H1 (cell line): ENCODE measurements around the gene CXCL3. TPM values are rescaled to one million over a fixed set of nuclear protein-coding genes. Genes with fewer than 3 reads are reported as not detected.

ENCODE experiments used
- CTCF ChIA-PET: fragments of 300-600 bp; sonication (Branson Sonifier 250); formaldehyde crosslinking; loops from one replicate; lab custom pipeline; 2021; ENCODE audit not compliant: partially characterized antibody; lab: Charles Lee
- POLR2A ChIA-PET: fragments of 300-600 bp; sonication (Branson Sonifier 250); formaldehyde crosslinking; loops from one replicate; lab custom pipeline; 2021; ENCODE audit warnings: inconsistent platforms; ENCODE audit not compliant: partially characterized antibody; lab: Charles Lee
- DNase-seq, 2 experiments: peaks; one replicate each; pipeline versions ENCODE4 v3.0.0 to v3.0.0-alpha.2; 2010 to 2022; ENCODE audit warnings: low spot score in 2 of 2, low read depth in 1 of 2, mixed read lengths in 1 of 2
- FAIRE-seq: peaks from 2 replicates; lab custom pipeline; 2011; peaks lifted over from hg19 to GRCh38; lab: Jason Lieb, UNC
- H2AFZ ChIP-seq: 2 replicates; pipeline ENCODE4 v1.8.1; 2012; ENCODE audit warnings: low read length, inconsistent platforms
- H2AK5ac ChIP-seq: 2 replicates; pipeline ENCODE4 v1.6.1; 2013; ENCODE audit warnings: low read depth, low read length
- H2BK120ac ChIP-seq: replicated peaks from 2 replicates; pipeline ENCODE3; 2013; ENCODE audit warnings: low read depth, low read length, inconsistent platforms
- H2BK12ac ChIP-seq: 2 replicates; pipeline ENCODE4 v1.6.1; 2013; ENCODE audit warnings: low read depth, low read length
- H2BK15ac ChIP-seq: 2 replicates; pipeline ENCODE4 v1.6.1; 2013; ENCODE audit warnings: low read length
- H2BK20ac ChIP-seq: 2 replicates; pipeline ENCODE4 v1.6.1; 2013; ENCODE audit warnings: low read length
- H2BK5ac ChIP-seq: 2 replicates; pipeline ENCODE4 v1.6.1; 2013; ENCODE audit warnings: low read depth, low read length
- H3K14ac ChIP-seq: 2 replicates; pipeline ENCODE4 v1.6.1; 2013; ENCODE audit warnings: inconsistent platforms; ENCODE audit not compliant: insufficient read length
- H3K18ac ChIP-seq: 2 replicates; pipeline ENCODE4 v1.6.1; 2013; ENCODE audit warnings: low read length; ENCODE audit errors: extremely low read depth
- H3K23ac ChIP-seq: 2 replicates; pipeline ENCODE4 v1.6.1; 2013; ENCODE audit warnings: inconsistent platforms; ENCODE audit not compliant: insufficient read length
- H3K23me2 ChIP-seq: 2 replicates; pipeline ENCODE4 v1.6.1; 2013; ENCODE audit warnings: low read depth, low read length
- H3K27ac ChIP-seq: 2 replicates; pipeline ENCODE4 v1.6.1; 2011; ENCODE audit warnings: low read depth, low read length, inconsistent platforms
- H3K27me3 ChIP-seq, 4 experiments: replicated peaks in 1 of 4; 1 replicate in 1 of 4; 2 replicates in 3 of 4; pipeline versions ENCODE4 v1.6.1 to v1.8.1; 2011 to 2013; ENCODE audit warnings: low read length in 3 of 4, mild to moderate bottlenecking in 3 of 4, inconsistent platforms in 2 of 4, mixed read lengths in 2 of 4, moderate library complexity in 1 of 4; ENCODE audit not compliant: control insufficient read depth in 3 of 4, insufficient read depth in 3 of 4; ENCODE audit errors: extremely low read depth in 1 of 4
- H3K36me3 ChIP-seq, 4 experiments: 2 replicates each; pipeline versions ENCODE4 v1.6.1 to v1.8.1; 2011 to 2013; ENCODE audit warnings: mild to moderate bottlenecking in 4 of 4, low read length in 3 of 4, moderate library complexity in 2 of 4, control low read depth in 1 of 4, inconsistent platforms in 1 of 4; ENCODE audit not compliant: insufficient read depth in 4 of 4, control insufficient read depth in 2 of 4
- H3K4ac ChIP-seq: replicated peaks from 2 replicates; pipeline ENCODE3; 2013; ENCODE audit warnings: low read length, low read depth, mixed read lengths, inconsistent platforms; ENCODE audit not compliant: insufficient read length
- H3K4me1 ChIP-seq, 4 experiments: replicated peaks in 1 of 4; 1 replicate in 1 of 4; 2 replicates in 3 of 4; pipeline versions ENCODE4 v1.6.1 to v1.8.1; 2011 to 2013; ENCODE audit warnings: low read length in 3 of 4, inconsistent platforms in 2 of 4, mixed read lengths in 1 of 4; ENCODE audit not compliant: insufficient read depth in 4 of 4, control insufficient read depth in 3 of 4
- H3K4me2 ChIP-seq, 2 experiments: 2 replicates each; pipeline versions ENCODE4 v1.6.1 to v1.8.1; 2011 to 2013; ENCODE audit warnings: low read depth in 2 of 2, low read length in 2 of 2, control low read depth in 1 of 2, inconsistent platforms in 1 of 2, mild to moderate bottlenecking in 1 of 2; ENCODE audit not compliant: insufficient read depth in 1 of 2
- H3K4me3 ChIP-seq, 4 experiments: fragments of 200-600, 300-600 bp in 1 of 4; sonication (generic), shearing (Covaris generic), sonication (Bioruptor Twin) in 1 of 4; 2 replicates each; pipeline versions ENCODE4 v1.5.1 to v1.8.1; 2011 to 2016; ENCODE audit warnings: low read length in 4 of 4, low read depth in 3 of 4, control low read depth in 2 of 4, inconsistent platforms in 2 of 4, mild to moderate bottlenecking in 2 of 4, mixed read lengths in 1 of 4, moderate library complexity in 1 of 4; ENCODE audit not compliant: insufficient read depth in 2 of 4; ENCODE audit errors: extremely low read depth in 1 of 4
- H3K56ac ChIP-seq: replicated peaks from 2 replicates; pipeline ENCODE3; 2013; ENCODE audit warnings: low read depth, mild to moderate bottlenecking, mixed read lengths, low read length, inconsistent platforms; ENCODE audit not compliant: insufficient read length
- H3K79me1 ChIP-seq: 2 replicates; pipeline ENCODE4 v1.6.1; 2013; ENCODE audit warnings: low read depth, low read length, control low read depth
- H3K79me2 ChIP-seq, 2 experiments: 2 replicates each; pipeline versions ENCODE4 v1.6.1 to v1.8.1; 2012 to 2013; ENCODE audit warnings: low read length in 2 of 2, mild to moderate bottlenecking in 2 of 2, inconsistent platforms in 1 of 2; ENCODE audit not compliant: insufficient read depth in 2 of 2, control insufficient read depth in 1 of 2
- H3K9ac ChIP-seq, 4 experiments: replicated peaks in 1 of 4; 1 replicate in 1 of 4; 2 replicates in 3 of 4; pipeline versions ENCODE4 v1.6.1 to v1.8.1; 2011 to 2013; ENCODE audit warnings: low read depth in 3 of 4, low read length in 3 of 4, control low read depth in 2 of 4, mild to moderate bottlenecking in 2 of 4, moderate library complexity in 2 of 4, inconsistent platforms in 1 of 4; ENCODE audit errors: extremely low read depth in 1 of 4
- H3K9me3 ChIP-seq, 2 experiments: 2 replicates each; pipeline versions ENCODE4 v1.6.1 to v1.8.1; 2012 to 2013; ENCODE audit warnings: mild to moderate bottlenecking in 2 of 2, moderate library complexity in 2 of 2, control low read depth in 1 of 2, inconsistent platforms in 1 of 2, low read depth in 1 of 2, low read length in 1 of 2, mixed read lengths in 1 of 2; ENCODE audit not compliant: insufficient read depth in 2 of 2
- H4K20me1 ChIP-seq, 2 experiments: replicated peaks in 1 of 2; 2 replicates each; pipeline versions ENCODE3 to v1.8.1; 2011 to 2013; ENCODE audit warnings: inconsistent platforms in 2 of 2, low read length in 2 of 2, mild to moderate bottlenecking in 1 of 2; ENCODE audit not compliant: insufficient read depth in 2 of 2, control insufficient read depth in 1 of 2
- H4K5ac ChIP-seq: 2 replicates; pipeline ENCODE4 v1.6.1; 2013; ENCODE audit warnings: low read length, low read depth, mixed read lengths, inconsistent platforms; ENCODE audit not compliant: insufficient read length
- H4K8ac ChIP-seq: 2 replicates; pipeline ENCODE4 v1.8.0; 2013; ENCODE audit warnings: mild to moderate bottlenecking, moderate library complexity, low read length, inconsistent platforms; ENCODE audit not compliant: insufficient read depth; ENCODE audit errors: extremely low read depth
- H4K91ac ChIP-seq: replicated peaks from 2 replicates; pipeline ENCODE3; 2013; ENCODE audit warnings: low read length, mixed read lengths, inconsistent platforms; ENCODE audit not compliant: insufficient read length
- SAP30 ChIP-seq: fragments of 300-600 bp; sonication (generic); IDR thresholded peaks from 2 replicates; pipeline ENCODE4 v1.7.1; 2012; ENCODE audit warnings: low read length, moderate library complexity, mild to moderate bottlenecking, inconsistent platforms; ENCODE audit not compliant: insufficient read depth, insufficient replicate concordance
- USF2 ChIP-seq: IDR thresholded peaks from 2 replicates; pipeline ENCODE4 v1.6.1; 2011; ENCODE audit warnings: low read length, improper control_type of control experiment
- YY1 ChIP-seq: IDR thresholded peaks from 2 replicates; pipeline ENCODE4 v1.6.1; 2011; ENCODE audit warnings: low read depth, mild to moderate bottlenecking, low read length
- WGBS, 2 experiments: shearing (Covaris generic) in 1 of 2; methylation state at CpG; one replicate each; pipeline versions ENCODE4 v1.1.6 to v1.1.7; 2013 to 2015; ENCODE audit warnings: low lambda C conversion rate in 2 of 2, mixed read lengths in 2 of 2, inconsistent platforms in 1 of 2, low coverage in 1 of 2, missing lambda C conversion rate in 1 of 2; ENCODE audit not compliant: insufficient replicate concordance in 2 of 2, insufficient coverage in 1 of 2, insufficient read length in 1 of 2; ENCODE audit errors: extremely low coverage in 1 of 2, missing lambda C conversion rate in 1 of 2; 5-methylcytosine and 5-hydroxymethylcytosine counted together
- polyA plus RNA-seq, 7 experiments: library from polyadenylated mRNA; depleted of rRNA in 3 of 7; stranded (reverse) in 5 of 7; unstranded in 2 of 7; fragments of >200 nt in 5 of 7; fragments of 200-250 nt in 2 of 7; gene quantifications; 1 replicate in 5 of 7; 2 replicates in 1 of 7; 4 replicates in 1 of 7; pipeline versions ENCODE4 v1.2.1 to v1.2.3, GENCODE V29; 2011 to 2013; ENCODE audit warnings: missing spikeins in 2 of 7, mixed read lengths in 2 of 7
- total RNA-seq: library from RNA; stranded (reverse); fragmentation: NEBNext Ultra II Directional; extraction: Animal tissue kit (Norgen Biotek cat#: 25700); gene quantifications from 2 replicates; pipeline ENCODE4 v1.2.1, GENCODE V29; 2021

The CXCL3 gene
- total and polyA plus RNA-seq, 2 of the 8 experiments (the other 6 are each of a cell fraction or from before 2014, with no cell fraction given), result 3.1 to 5.2 TPM

- Histone ChIP-seq H3K4me2 (no peak overlapping the region), H3K23ac (no peak overlapping the region), H3K9ac (no peak overlapping the region), H4K20me1 (no peaks in the 10 kb centered on the region), H2BK12ac (no peak overlapping the region), H3K14ac (no peak overlapping the region), H3K79me1 (no peaks in the 10 kb centered on the region), H2BK5ac (no peak overlapping the region), H3K27ac (no peak overlapping the region), H3K56ac (no peak overlapping the region), H2BK20ac (no peak overlapping the region), H3K79me2 (no peaks in the 10 kb centered on the region), H3K27me3 (no peaks in the 10 kb centered on the region), H3K4me3 (no peak overlapping the region), H3K9me3 (peaks cover 2 to 4% of the 10 kb centered on the region in 2 experiments; a peak in 2 of 4 replicates), H4K91ac (no peak overlapping the region), H3K4ac (no peak overlapping the region), H2BK120ac (no peak overlapping the region), H3K4me1 (no peaks in the 10 kb centered on the region)
- TF ChIP-seq YY1 (no peak), USF2 (no peak), SAP30 (no peak)
- TF ChIP-seq, all 59 proteins: peak for 0
- ChIA-PET POLR2A (no interaction called here), CTCF (interaction anchor here (0.8 to 1.4 kb wide), 2 partner anchors 15 to 47 kb away, joined by 3 to 4 read pairs; no protein-coding TSS in a partner anchor)
- Histone ChIP-seq H3K18ac (no peak overlapping the region), H4K8ac (no peak overlapping the region), H3K23me2 (no peaks in the 10 kb centered on the region), H3K36me3 (no peaks in the 10 kb centered on the region), H4K5ac (no peak overlapping the region), H2AK5ac (no peak overlapping the region), H2AFZ (no peak overlapping the region), H2BK15ac (no peak overlapping the region)
- 90% methylated on average over 2 of the region's 2 CpGs; no CpG with 5 or more reads in 1 of the 2 experiments for WGBS, 2 experiments
- FAIRE-seq (no peak), DNase-seq (no peak)
Observed at GRCh38 chr4:74045772-74046171, 7.3 kb upstream of the CXCL3 start.
